HEK293 (cell line): Measurements from ENCODE around the gene DNAJC27.

Experiments
- REPIN1 ChIP-seq: fragments of 450-650 bp; formaldehyde crosslinking; IDR thresholded peaks from 2 replicates; pipeline ENCODE4 v1.5.1; 2017; ENCODE audit warnings: missing biosample characterization, missing genetic modification characterization, low read depth
- YY1 ChIP-seq: fragments of 450-650 bp; formaldehyde crosslinking; IDR thresholded peaks from 2 replicates; pipeline ENCODE4 v1.5.1; 2018; ENCODE audit warnings: missing biosample characterization, missing genetic modification characterization
- ZNF10 ChIP-seq: fragments of 450-650 bp; formaldehyde crosslinking; IDR thresholded peaks from 2 replicates; pipeline ENCODE4 v1.5.1; 2017; ENCODE audit warnings: missing biosample characterization, missing genetic modification characterization
- ZNF114 ChIP-seq: fragments of 450-650 bp; formaldehyde crosslinking; IDR thresholded peaks from 2 replicates; pipeline ENCODE4 v1.5.0; 2017; ENCODE audit warnings: missing biosample characterization, missing genetic modification characterization
- ZNF138 ChIP-seq: fragments of 450-650 bp; formaldehyde crosslinking; IDR thresholded peaks from 2 replicates; pipeline ENCODE4 v1.5.1; 2016; ENCODE audit warnings: missing biosample characterization, missing genetic modification characterization, borderline replicate concordance
- ZNF785 ChIP-seq: fragments of 450-650 bp; formaldehyde crosslinking; IDR thresholded peaks from 2 replicates; pipeline ENCODE4 v1.5.1; 2016; ENCODE audit warnings: missing biosample characterization, missing genetic modification characterization
- TF ChIP-seq, protein P1 (sequence below): fragments of 450-650 bp; formaldehyde crosslinking; IDR thresholded peaks from 2 replicates; pipeline ENCODE4 v1.5.1; 2016; ENCODE audit warnings: missing biosample characterization, missing genetic modification characterization
- TF ChIP-seq, protein P2 (sequence below): fragments of 450-650 bp; formaldehyde crosslinking; IDR thresholded peaks from 2 replicates; pipeline ENCODE4 v1.5.1; 2016; ENCODE audit warnings: missing biosample characterization, missing genetic modification characterization, low read depth

DNA sequence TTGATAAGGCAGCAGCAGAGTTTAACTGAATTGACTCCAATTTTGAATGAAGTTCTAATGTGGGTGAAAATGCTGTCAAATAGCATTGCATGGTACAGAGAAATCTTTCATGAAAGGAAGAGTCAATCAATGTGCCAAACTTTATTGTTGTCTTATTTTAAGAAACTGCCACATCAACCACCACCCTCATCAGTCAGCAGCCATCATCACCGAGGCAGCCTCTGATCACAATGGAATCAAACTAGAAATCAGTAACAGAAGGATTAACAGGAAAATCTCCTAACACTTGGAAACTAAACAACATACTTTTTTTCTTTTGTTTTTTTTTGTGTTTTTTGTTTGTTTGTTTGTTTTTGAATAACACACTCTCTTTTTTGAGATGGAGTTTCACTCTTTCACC is 9.9 kb downstream of the DNAJC27 start:
- TF ChIP-seq, protein P1, sequence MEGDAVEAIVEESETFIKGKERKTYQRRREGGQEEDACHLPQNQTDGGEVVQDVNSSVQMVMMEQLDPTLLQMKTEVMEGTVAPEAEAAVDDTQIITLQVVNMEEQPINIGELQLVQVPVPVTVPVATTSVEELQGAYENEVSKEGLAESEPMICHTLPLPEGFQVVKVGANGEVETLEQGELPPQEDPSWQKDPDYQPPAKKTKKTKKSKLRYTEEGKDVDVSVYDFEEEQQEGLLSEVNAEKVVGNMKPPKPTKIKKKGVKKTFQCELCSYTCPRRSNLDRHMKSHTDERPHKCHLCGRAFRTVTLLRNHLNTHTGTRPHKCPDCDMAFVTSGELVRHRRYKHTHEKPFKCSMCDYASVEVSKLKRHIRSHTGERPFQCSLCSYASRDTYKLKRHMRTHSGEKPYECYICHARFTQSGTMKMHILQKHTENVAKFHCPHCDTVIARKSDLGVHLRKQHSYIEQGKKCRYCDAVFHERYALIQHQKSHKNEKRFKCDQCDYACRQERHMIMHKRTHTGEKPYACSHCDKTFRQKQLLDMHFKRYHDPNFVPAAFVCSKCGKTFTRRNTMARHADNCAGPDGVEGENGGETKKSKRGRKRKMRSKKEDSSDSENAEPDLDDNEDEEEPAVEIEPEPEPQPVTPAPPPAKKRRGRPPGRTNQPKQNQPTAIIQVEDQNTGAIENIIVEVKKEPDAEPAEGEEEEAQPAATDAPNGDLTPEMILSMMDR (tag by site-specific recombination): no peak
- TF ChIP-seq ZNF785 (no peak), ZNF114 (tag by site-specific recombination) (no peak), ZNF138 (tag by site-specific recombination) (no peak), YY1 (tag by site-specific recombination) (no peak), REPIN1 (tag by site-specific recombination) (no peak), ZNF10 (no peak)
- TF ChIP-seq, protein P2, sequence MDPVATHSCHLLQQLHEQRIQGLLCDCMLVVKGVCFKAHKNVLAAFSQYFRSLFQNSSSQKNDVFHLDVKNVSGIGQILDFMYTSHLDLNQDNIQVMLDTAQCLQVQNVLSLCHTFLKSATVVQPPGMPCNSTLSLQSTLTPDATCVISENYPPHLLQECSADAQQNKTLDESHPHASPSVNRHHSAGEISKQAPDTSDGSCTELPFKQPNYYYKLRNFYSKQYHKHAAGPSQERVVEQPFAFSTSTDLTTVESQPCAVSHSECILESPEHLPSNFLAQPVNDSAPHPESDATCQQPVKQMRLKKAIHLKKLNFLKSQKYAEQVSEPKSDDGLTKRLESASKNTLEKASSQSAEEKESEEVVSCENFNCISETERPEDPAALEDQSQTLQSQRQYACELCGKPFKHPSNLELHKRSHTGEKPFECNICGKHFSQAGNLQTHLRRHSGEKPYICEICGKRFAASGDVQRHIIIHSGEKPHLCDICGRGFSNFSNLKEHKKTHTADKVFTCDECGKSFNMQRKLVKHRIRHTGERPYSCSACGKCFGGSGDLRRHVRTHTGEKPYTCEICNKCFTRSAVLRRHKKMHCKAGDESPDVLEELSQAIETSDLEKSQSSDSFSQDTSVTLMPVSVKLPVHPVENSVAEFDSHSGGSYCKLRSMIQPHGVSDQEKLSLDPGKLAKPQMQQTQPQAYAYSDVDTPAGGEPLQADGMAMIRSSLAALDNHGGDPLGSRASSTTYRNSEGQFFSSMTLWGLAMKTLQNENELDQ (tag by site-specific recombination): no peak
